ENCODE measurements around the gene NCAN. TPM values are rescaled to one million over a fixed set of nuclear protein-coding genes. Genes with fewer than 3 reads are reported as not detected.

Gene NCAN
- total and polyA plus RNA-seq, 2 of the 13 experiments (the other 11 are each of a cell fraction or from before 2014, with no cell fraction given), result not detected

- TF ChIP-seq, protein P1, sequence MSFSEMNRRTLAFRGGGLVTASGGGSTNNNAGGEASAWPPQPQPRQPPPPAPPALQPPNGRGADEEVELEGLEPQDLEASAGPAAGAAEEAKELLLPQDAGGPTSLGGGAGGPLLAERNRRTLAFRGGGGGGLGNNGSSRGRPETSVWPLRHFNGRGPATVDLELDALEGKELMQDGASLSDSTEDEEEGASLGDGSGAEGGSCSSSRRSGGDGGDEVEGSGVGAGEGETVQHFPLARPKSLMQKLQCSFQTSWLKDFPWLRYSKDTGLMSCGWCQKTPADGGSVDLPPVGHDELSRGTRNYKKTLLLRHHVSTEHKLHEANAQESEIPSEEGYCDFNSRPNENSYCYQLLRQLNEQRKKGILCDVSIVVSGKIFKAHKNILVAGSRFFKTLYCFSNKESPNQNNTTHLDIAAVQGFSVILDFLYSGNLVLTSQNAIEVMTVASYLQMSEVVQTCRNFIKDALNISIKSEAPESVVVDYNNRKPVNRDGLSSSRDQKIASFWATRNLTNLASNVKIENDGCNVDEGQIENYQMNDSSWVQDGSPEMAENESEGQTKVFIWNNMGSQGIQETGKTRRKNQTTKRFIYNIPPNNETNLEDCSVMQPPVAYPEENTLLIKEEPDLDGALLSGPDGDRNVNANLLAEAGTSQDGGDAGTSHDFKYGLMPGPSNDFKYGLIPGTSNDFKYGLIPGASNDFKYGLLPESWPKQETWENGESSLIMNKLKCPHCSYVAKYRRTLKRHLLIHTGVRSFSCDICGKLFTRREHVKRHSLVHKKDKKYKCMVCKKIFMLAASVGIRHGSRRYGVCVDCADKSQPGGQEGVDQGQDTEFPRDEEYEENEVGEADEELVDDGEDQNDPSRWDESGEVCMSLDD (CRISPR knock-in tag; IDR thresholded peaks at IDR 0.05; ENCODE audit: borderline replicate concordance), result peak; percentile 95
- no peak for TF ChIP-seq PHF5A (CRISPR knock-in tag; IDR thresholded peaks at IDR 0.05; ENCODE audit: low read depth, unreplicated experiment)
- no peak for TF ChIP-seq CSRNP1 (CRISPR knock-in tag; IDR thresholded peaks at IDR 0.05)
- TF ChIP-seq FOXO1 (CRISPR knock-in tag; IDR thresholded peaks at IDR 0.05), result peak; percentile 93
- TF ChIP-seq, protein P2, sequence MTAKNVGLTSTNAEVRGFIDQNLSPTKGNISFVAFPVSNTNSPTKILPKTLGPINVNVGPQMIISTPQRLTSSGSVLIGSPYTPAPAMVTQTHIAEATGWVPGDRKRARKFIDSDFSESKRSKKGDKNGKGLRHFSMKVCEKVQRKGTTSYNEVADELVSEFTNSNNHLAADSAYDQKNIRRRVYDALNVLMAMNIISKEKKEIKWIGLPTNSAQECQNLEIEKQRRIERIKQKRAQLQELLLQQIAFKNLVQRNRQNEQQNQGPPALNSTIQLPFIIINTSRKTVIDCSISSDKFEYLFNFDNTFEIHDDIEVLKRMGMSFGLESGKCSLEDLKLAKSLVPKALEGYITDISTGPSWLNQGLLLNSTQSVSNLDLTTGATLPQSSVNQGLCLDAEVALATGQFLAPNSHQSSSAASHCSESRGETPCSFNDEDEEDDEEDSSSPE (CRISPR knock-in tag; IDR thresholded peaks at IDR 0.05), result 0 out of 2 replicates have a peak, but pooled peaks have one; percentile 17
- no peak for TF ChIP-seq ZZZ3 (CRISPR knock-in tag; IDR thresholded peaks at IDR 0.05; ENCODE audit: borderline replicate concordance)
- TF ChIP-seq PPARG (CRISPR knock-in tag; conservative IDR thresholded peaks at IDR 0.05), result 0 out of 2 replicates have a peak, but pooled peaks have one; percentile 48
- TF ChIP-seq RBM39 (IDR thresholded peaks at IDR 0.05; ENCODE audit: low read depth, low read length, poor library complexity, severe bottlenecking), result no peak
- TF ChIP-seq ZNF333 (CRISPR knock-in tag; IDR thresholded peaks at IDR 0.05; ENCODE audit: borderline replicate concordance), result no peak
- no peak for TF ChIP-seq ZBTB26 (CRISPR knock-in tag; IDR thresholded peaks at IDR 0.05; ENCODE audit: borderline replicate concordance)
- TF ChIP-seq ZNF354B (CRISPR knock-in tag; IDR thresholded peaks at IDR 0.05), result no peak
- 0 out of 2 replicates have a peak, but pooled peaks have one; percentile 16 for TF ChIP-seq ZNF792 (CRISPR knock-in tag; IDR thresholded peaks at IDR 0.05)
- TF ChIP-seq NR2C2 (CRISPR knock-in tag; IDR thresholded peaks at IDR 0.05; ENCODE audit: borderline replicate concordance), result no peak
- TF ChIP-seq KAT7 (CRISPR knock-in tag; IDR thresholded peaks at IDR 0.05; ENCODE audit: borderline replicate concordance), result no peak
- no peak for TF ChIP-seq KDM5A (IDR thresholded peaks at IDR 0.05; ENCODE audit: borderline replicate concordance, low read length)
- TF ChIP-seq SUZ12 (IDR thresholded peaks at IDR 0.05; ENCODE audit: low read depth, low read length), result no peak
- no peak for TF ChIP-seq NONO (IDR thresholded peaks at IDR 0.05)
- TF ChIP-seq NONO (CRISPR knock-in tag; conservative IDR thresholded peaks at IDR 0.05), result peak; percentile 33; the same call in 1 of the 2 replicates
- peak; percentile 24; the same call in 1 of the 2 replicates for TF ChIP-seq POGZ (CRISPR knock-in tag; IDR thresholded peaks at IDR 0.05)
- no peak for TF ChIP-seq PRMT3 (CRISPR knock-in tag; IDR thresholded peaks at IDR 0.05; ENCODE audit: borderline replicate concordance, low read depth)
- TF ChIP-seq ZBTB2 (CRISPR knock-in tag; IDR thresholded peaks at IDR 0.05; ENCODE audit: low read depth), result no peak
These were observed 39.8 kb upstream of the NCAN start (continued) for GRCh38 chr19:19171821-19172532.

Data from HepG2 (cell line).